D721Med (cell line): Measurements from ENCODE around the gene KIAA1191.

Experiments
- DNase-seq: peaks from one replicate; pipeline ENCODE4 v3.0.0; 2011; ENCODE audit warnings: low spot score; ENCODE audit not compliant: insufficient read length
- FAIRE-seq: peaks from 2 replicates; lab custom pipeline; 2011; peaks lifted over from hg19 to GRCh38; lab: Jason Lieb, UNC
- CTCF ChIP-seq: IDR thresholded peaks from 2 replicates; pipeline ENCODE4 v1.5.1; 2012; ENCODE audit warnings: mild to moderate bottlenecking, control low read depth; ENCODE audit not compliant: insufficient read depth; ENCODE audit errors: missing control alignments

Gene KIAA1191

GRCh38 chr5:176396330-176396729 lies 34.8 kb upstream of the KIAA1191 start:
- no peak for FAIRE-seq
- DNase-seq, result no peak
- no peak for TF ChIP-seq CTCF

GRCh38 chr5:176394881-176395675 lies 33.5 kb upstream of the KIAA1191 start:
- FAIRE-seq (no peak), DNase-seq (no peak)
- no peak for TF ChIP-seq CTCF

GRCh38 chr5:176394096-176394495 lies 32.5 kb upstream of the KIAA1191 start:
- FAIRE-seq (no peak), DNase-seq (no peak)
- no peak for TF ChIP-seq CTCF

GRCh38 chr5:176392526-176392925 lies 31.0 kb upstream of the KIAA1191 start:
- DNase-seq, result no peak
- no peak for TF ChIP-seq CTCF
- FAIRE-seq, result no peak

- DNase-seq (no peak), FAIRE-seq (no peak)
- TF ChIP-seq CTCF, result no peak
These were observed 30.4 kb upstream of the KIAA1191 start for GRCh38 chr5:176391999-176392398.

- DNase-seq (no peak), FAIRE-seq (no peak)
- no peak for TF ChIP-seq CTCF
These were observed 29.9 kb upstream of the KIAA1191 start for GRCh38 chr5:176391479-176391878.
